ENCODE measurements around the gene TMEM82.

TMEM82 gene

DNA sequence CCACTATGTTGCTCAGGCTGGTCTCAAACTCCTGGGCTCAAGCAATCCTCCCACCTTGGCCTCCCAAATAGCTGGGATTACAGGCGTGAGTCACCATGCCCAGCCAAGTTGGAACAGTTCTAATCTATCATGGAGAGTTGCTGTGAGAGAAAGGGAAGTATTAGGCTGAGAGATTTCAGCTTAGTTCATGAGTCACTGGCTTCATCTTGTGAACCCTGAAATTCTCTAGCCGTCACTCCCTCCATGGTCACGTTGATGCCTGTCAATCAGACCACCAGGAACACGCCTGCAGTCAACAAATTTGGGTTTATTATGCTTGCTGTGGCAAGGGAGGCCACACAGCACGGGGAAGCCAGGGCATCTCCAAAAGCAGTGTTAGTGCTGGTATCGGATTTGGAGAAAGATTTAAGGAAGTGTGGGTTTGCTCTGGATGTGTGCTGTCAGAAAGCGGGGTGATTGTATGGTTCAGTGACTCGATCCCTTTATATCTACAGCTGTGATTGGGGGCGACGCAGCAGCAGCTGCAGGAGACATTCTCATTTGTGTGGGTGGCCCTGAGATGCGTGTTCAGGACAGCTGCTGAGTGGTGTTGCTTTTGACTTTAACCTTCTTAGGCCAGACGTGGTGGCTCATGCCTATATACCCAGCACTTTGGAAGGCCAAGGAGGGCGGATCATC is 46.5 kb downstream of the TMEM82 start:
- Histone ChIP-seq H3K27ac (ENCODE audit: low read length) (no peak overlapping the region), H3K27me3 (ENCODE audit: control insufficient read depth, insufficient read depth, low read length) (no peaks in the 10 kb centered on the region), H3K4me3 (ENCODE audit: low read length) (no peak overlapping the region), H3K4me1 (ENCODE audit: control insufficient read depth, insufficient read depth, low read length) (peaks cover 2% of the 10 kb centered on the region; the same call in 1 of the 2 replicates), H3K9me3 (ENCODE audit: control insufficient read depth, insufficient read depth, low read length) (no peaks in the 10 kb centered on the region), H3K36me3 (ENCODE audit: control insufficient read depth, insufficient read depth, low read length) (peaks cover 5% of the 10 kb centered on the region)
- DNase-seq (ENCODE audit: low read depth, low spot score) = no peak
- 100% methylated on average over 1 of the region's 13 CpGs for WGBS (ENCODE audit: insufficient coverage, insufficient read length)

GRCh38 chr1:15796086-15796462 is 53.8 kb downstream of the TMEM82 start:
- Histone ChIP-seq H3K27ac (ENCODE audit: low read length) (no peak overlapping the region), H3K27me3 (ENCODE audit: control insufficient read depth, insufficient read depth, low read length) (no peaks in the 10 kb centered on the region), H3K4me1 (ENCODE audit: control insufficient read depth, insufficient read depth, low read length) (peaks cover 9% of the 10 kb centered on the region), H3K4me3 (ENCODE audit: low read length) (no peak overlapping the region), H3K36me3 (ENCODE audit: control insufficient read depth, insufficient read depth, low read length) (no peaks in the 10 kb centered on the region), H3K9me3 (ENCODE audit: control insufficient read depth, insufficient read depth, low read length) (no peaks in the 10 kb centered on the region; the same call in 1 of the 2 replicates)
- DNase-seq (ENCODE audit: low read depth, low spot score) = no peak
- no CpG with 5 or more reads among the region's 2 CpGs for WGBS (ENCODE audit: insufficient coverage, insufficient read length)

All from iPS DF 6.9 (cell line).